ENCODE data around the gene PROCR. TPM values are rescaled to one million over a fixed set of nuclear protein-coding genes. Genes with fewer than 3 reads are reported as not detected.

PROCR gene
- total RNA-seq, 1 experiment from 2014 or later = 52.0 TPM

DNA sequence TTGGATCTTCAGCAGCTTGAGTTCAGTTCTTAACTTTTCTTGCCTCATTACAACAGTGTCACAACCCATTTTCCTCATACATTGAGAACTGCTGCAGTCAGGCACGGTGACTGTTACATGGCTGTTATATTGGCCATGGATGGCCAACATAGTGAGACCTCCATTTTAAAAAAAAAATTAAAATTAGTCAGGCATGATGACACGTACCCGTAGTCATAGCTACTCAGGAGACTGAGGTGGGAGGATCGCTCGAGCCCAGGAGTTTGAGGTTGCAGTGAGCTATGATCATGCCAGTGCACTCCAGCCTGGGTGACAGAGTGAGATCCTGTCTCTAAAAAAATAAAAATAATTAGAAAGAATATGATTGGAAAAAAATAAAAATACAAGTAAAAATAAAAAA is 44.7 kb downstream of the PROCR start:
- H3K27ac ChIP-seq (ENCODE audit: low read depth, low read length) = no peak overlapping the region
- ATAC-seq (no peak), DNase-seq (ENCODE audit: low read depth, low spot score) (no peak)
- no peak overlapping the region for H3K4me2 ChIP-seq (ENCODE audit: low read length)
- no peaks in the 10 kb centered on the region for H3K27me3 ChIP-seq (ENCODE audit: insufficient read depth, low read length)
- H3K79me2 ChIP-seq (ENCODE audit: insufficient read depth, low read length) = no peaks in the 10 kb centered on the region
- ChIA-PET CTCF (no interaction called here), POLR2A (no interaction called here), RAD21 (ENCODE audit: low non-redundant PET in 1 of 2, low total read pairs in 2 of 2, uncharacterized antibody in 2 of 2, unreplicated experiment in 2 of 2) (no interaction called here)
- H3K9ac ChIP-seq (ENCODE audit: low read length) = no peak overlapping the region
- no TSS peak for BruUV-seq (replicated peaks)
- no peak overlapping the region for H3K4me3 ChIP-seq (replicated peaks in 1 of 2; ENCODE audit: low read depth in 1 of 2, low read length in 2 of 2)
- H3K36me3 ChIP-seq (ENCODE audit: control insufficient read depth in 1 of 2, insufficient read depth in 2 of 2, low read length in 2 of 2) = no peaks in the 10 kb centered on the region
- peaks cover 0 to 6% of the 10 kb centered on the region in 2 experiments; a peak in 2 of 4 replicates for H3K4me1 ChIP-seq (ENCODE audit: control insufficient read depth in 1 of 2, insufficient read depth in 2 of 2, low read length in 2 of 2)
- H4K20me1 ChIP-seq (ENCODE audit: insufficient read depth) = no peaks in the 10 kb centered on the region
- no peaks in the 10 kb centered on the region for H3K9me3 ChIP-seq (ENCODE audit: control insufficient read depth in 1 of 2, insufficient read depth in 1 of 2, low read depth in 1 of 2, low read length in 2 of 2)
- no peak overlapping the region for H2AFZ ChIP-seq (ENCODE audit: low read depth, low read length, poor library complexity, severe bottlenecking)
- TF ChIP-seq, protein P1, sequence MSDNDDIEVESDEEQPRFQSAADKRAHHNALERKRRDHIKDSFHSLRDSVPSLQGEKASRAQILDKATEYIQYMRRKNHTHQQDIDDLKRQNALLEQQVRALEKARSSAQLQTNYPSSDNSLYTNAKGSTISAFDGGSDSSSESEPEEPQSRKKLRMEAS (IDR thresholded peaks at IDR 0.05) = no peak
- TF ChIP-seq SP1 (IDR thresholded peaks at IDR 0.05; ENCODE audit: low read depth) = no peak
- no peak for TF ChIP-seq ELF1 (IDR thresholded peaks at IDR 0.05; ENCODE audit: borderline replicate concordance, low read depth)
- no peak for TF ChIP-seq POLR2A (IDR thresholded peaks at IDR 0.05; ENCODE audit: borderline replicate concordance, extremely low read depth, insufficient read depth, insufficient read length)
- TF ChIP-seq EGR1 (IDR thresholded peaks at IDR 0.05; ENCODE audit: low read depth) = no peak
- no peak for TF ChIP-seq SIN3A (IDR thresholded peaks at IDR 0.05; ENCODE audit: low read depth)
- TF ChIP-seq, protein P2, sequence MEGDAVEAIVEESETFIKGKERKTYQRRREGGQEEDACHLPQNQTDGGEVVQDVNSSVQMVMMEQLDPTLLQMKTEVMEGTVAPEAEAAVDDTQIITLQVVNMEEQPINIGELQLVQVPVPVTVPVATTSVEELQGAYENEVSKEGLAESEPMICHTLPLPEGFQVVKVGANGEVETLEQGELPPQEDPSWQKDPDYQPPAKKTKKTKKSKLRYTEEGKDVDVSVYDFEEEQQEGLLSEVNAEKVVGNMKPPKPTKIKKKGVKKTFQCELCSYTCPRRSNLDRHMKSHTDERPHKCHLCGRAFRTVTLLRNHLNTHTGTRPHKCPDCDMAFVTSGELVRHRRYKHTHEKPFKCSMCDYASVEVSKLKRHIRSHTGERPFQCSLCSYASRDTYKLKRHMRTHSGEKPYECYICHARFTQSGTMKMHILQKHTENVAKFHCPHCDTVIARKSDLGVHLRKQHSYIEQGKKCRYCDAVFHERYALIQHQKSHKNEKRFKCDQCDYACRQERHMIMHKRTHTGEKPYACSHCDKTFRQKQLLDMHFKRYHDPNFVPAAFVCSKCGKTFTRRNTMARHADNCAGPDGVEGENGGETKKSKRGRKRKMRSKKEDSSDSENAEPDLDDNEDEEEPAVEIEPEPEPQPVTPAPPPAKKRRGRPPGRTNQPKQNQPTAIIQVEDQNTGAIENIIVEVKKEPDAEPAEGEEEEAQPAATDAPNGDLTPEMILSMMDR (IDR thresholded peaks at IDR 0.05 in 2 of 3, conservative IDR thresholded peaks at IDR 0.05 in 1 of 3; ENCODE audit: borderline replicate concordance in 1 of 3, insufficient read depth in 1 of 3, low read depth in 2 of 3, low read length in 2 of 3) = no peak
- TF ChIP-seq, protein P3, sequence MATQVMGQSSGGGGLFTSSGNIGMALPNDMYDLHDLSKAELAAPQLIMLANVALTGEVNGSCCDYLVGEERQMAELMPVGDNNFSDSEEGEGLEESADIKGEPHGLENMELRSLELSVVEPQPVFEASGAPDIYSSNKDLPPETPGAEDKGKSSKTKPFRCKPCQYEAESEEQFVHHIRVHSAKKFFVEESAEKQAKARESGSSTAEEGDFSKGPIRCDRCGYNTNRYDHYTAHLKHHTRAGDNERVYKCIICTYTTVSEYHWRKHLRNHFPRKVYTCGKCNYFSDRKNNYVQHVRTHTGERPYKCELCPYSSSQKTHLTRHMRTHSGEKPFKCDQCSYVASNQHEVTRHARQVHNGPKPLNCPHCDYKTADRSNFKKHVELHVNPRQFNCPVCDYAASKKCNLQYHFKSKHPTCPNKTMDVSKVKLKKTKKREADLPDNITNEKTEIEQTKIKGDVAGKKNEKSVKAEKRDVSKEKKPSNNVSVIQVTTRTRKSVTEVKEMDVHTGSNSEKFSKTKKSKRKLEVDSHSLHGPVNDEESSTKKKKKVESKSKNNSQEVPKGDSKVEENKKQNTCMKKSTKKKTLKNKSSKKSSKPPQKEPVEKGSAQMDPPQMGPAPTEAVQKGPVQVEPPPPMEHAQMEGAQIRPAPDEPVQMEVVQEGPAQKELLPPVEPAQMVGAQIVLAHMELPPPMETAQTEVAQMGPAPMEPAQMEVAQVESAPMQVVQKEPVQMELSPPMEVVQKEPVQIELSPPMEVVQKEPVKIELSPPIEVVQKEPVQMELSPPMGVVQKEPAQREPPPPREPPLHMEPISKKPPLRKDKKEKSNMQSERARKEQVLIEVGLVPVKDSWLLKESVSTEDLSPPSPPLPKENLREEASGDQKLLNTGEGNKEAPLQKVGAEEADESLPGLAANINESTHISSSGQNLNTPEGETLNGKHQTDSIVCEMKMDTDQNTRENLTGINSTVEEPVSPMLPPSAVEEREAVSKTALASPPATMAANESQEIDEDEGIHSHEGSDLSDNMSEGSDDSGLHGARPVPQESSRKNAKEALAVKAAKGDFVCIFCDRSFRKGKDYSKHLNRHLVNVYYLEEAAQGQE (IDR thresholded peaks at IDR 0.05; ENCODE audit: low read depth) = no peak
- intact Hi-C loops (cut with micrococcal nuclease) = no loop called here
- no peaks in the 10 kb centered on the region for H3K9me2 ChIP-seq (ENCODE audit: insufficient read depth)
